Nephron (organoid): Measurements from ENCODE around the gene KMT5C.

ENCODE experiments used
- H3K27ac Mint-ChIP-seq, 3 experiments: 2 replicates each; pipeline ENCODE4 v1.8.0; 2020; ENCODE audit warnings: mixed read lengths in 3 of 3, mild to moderate bottlenecking in 2 of 3, moderate library complexity in 1 of 3
- H3K27me3 Mint-ChIP-seq: 2 replicates; pipeline ENCODE4 v1.8.0; 2021; ENCODE audit warnings: low read depth, mild to moderate bottlenecking, moderate library complexity, mixed read lengths
- H3K36me3 Mint-ChIP-seq: 2 replicates; pipeline ENCODE4 v1.8.0; 2020; ENCODE audit warnings: low read depth, mixed read lengths
- H3K4me1 Mint-ChIP-seq: 2 replicates; pipeline ENCODE4 v1.8.0; 2020; ENCODE audit warnings: mixed read lengths
- H3K4me3 Mint-ChIP-seq, 3 experiments: 2 replicates each; pipeline ENCODE4 v1.8.0; 2020; ENCODE audit warnings: mild to moderate bottlenecking in 3 of 3, mixed read lengths in 3 of 3, moderate library complexity in 2 of 3
- H3K9me3 Mint-ChIP-seq: 2 replicates; pipeline ENCODE4 v1.8.0; 2020; ENCODE audit warnings: mixed read lengths
- CTCF ChIP-seq, 3 experiments: fragments of 200-600 bp; sonication (generic); IDR thresholded peaks; one replicate each; pipeline ENCODE4 v1.5.0; 2021; ENCODE audit warnings: antibody characterized with exemption in 3 of 3; ENCODE audit not compliant: unreplicated experiment in 3 of 3

Gene KMT5C

GRCh38 chr19:55370305-55370988, 30.8 kb downstream of the KMT5C start, which contains the start of gene IL11:
Gene IL11 (minus strand): TSS chr19:55370463. CDS start chr19:55370310, 153 bp downstream.
- H3K4me1 Mint-ChIP-seq: peaks cover 13% of the 10 kb centered on the region
- H3K4me3 Mint-ChIP-seq: peak within 1 kb of the TSS; percentile 75 to 84 (median 83)

GRCh38 chr19:55372316-55373081, 32.8 kb downstream of the KMT5C start:
- H3K27me3 Mint-ChIP-seq: peaks cover 43% of the 10 kb centered on the region
- no peaks in the 10 kb centered on the region for H3K36me3 Mint-ChIP-seq
- peaks cover 19% of the 10 kb centered on the region for H3K4me1 Mint-ChIP-seq
- peak overlapping the region in 2 of 3 experiments; percentile 3 to 8 for H3K4me3 Mint-ChIP-seq
- no peak for TF ChIP-seq CTCF (IDR thresholded peaks at IDR 0.05; ENCODE audit: unreplicated experiment in 3 of 3)
- H3K27ac Mint-ChIP-seq: peak overlapping the region in 1 of 3 experiments; percentile 21
- no peaks in the 10 kb centered on the region for H3K9me3 Mint-ChIP-seq

More at GRCh38 chr19:55370305-55370988, 30.8 kb downstream of the KMT5C start, which contains the start of gene IL11:
- Mint-ChIP-seq H3K27me3 (peaks cover 44% of the 10 kb centered on the region), H3K27ac (peak within 1 kb of the TSS in 2 of 3 experiments; percentile 10 to 51), H3K36me3 (no peaks in the 10 kb centered on the region), H3K9me3 (no peaks in the 10 kb centered on the region)
- no peak for TF ChIP-seq CTCF (IDR thresholded peaks at IDR 0.05; ENCODE audit: unreplicated experiment in 3 of 3)

GRCh38 chr19:55373306-55373992, 33.8 kb downstream of the KMT5C start:
- TF ChIP-seq CTCF (IDR thresholded peaks at IDR 0.05; ENCODE audit: unreplicated experiment in 3 of 3): no peak
- peak overlapping the region in 2 of 3 experiments; percentile 10 to 12 for H3K4me3 Mint-ChIP-seq
- peak overlapping the region; percentile 21 to 81 (median 46) for H3K27ac Mint-ChIP-seq
- no peaks in the 10 kb centered on the region for H3K9me3 Mint-ChIP-seq
- no peaks in the 10 kb centered on the region for H3K36me3 Mint-ChIP-seq
- H3K27me3 Mint-ChIP-seq: peaks cover 43% of the 10 kb centered on the region
- peaks cover 19% of the 10 kb centered on the region for H3K4me1 Mint-ChIP-seq

GRCh38 chr19:55373993-55374757, 34.5 kb downstream of the KMT5C start:
- Mint-ChIP-seq H3K4me3 (peak overlapping the region in 2 of 3 experiments; percentile 10 to 12), H3K4me1 (peaks cover 24% of the 10 kb centered on the region)

More at GRCh38 chr19:55373993-55374757, 34.5 kb downstream of the KMT5C start:
- Mint-ChIP-seq H3K27me3 (peaks cover 38% of the 10 kb centered on the region), H3K27ac (peak overlapping the region; percentile 21 to 81 (median 46)), H3K9me3 (no peaks in the 10 kb centered on the region), H3K36me3 (no peaks in the 10 kb centered on the region)
- no peak for TF ChIP-seq CTCF (IDR thresholded peaks at IDR 0.05; ENCODE audit: unreplicated experiment in 3 of 3)
